GM19452 (cell line): ENCODE results near the gene PPHLN1.
"Not testable (repeated sequence)": the region's sequence is repeated elsewhere in the genome, so short reads cannot be mapped to it uniquely, and the experiment has no call there.

ENCODE experiments used
- ATAC-seq: cut with Tn5 transposase; IDR thresholded peaks from one replicate; pipeline ENCODE4 v1.9.1; 2021; ENCODE audit not compliant: unreplicated experiment

PPHLN1 gene

GRCh38 chr12:42364692-42365091, 38.7 kb downstream of the PPHLN1 start:
- ATAC-seq: no peak

DNA sequence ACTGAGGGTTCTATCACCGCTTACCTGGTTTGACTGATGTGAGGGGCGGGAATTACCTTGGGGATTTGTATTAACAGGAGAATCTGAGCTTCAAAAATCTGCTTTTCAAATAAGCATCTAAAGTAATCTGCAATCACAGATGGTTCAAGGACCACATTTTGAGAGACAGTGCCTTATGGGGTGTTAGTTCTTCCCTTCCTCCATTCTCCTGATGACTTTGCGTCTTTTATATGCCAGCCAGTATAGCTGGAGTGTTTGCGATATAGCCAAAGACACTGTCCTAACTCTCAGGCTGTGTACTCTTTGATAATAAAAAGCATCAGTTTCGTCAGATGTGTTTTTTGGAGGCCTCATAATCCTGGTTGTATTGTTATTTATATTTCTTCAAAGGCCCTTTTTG, 39.5 kb downstream of the PPHLN1 start:
- ATAC-seq: no peak

GRCh38 chr12:42370013-42370412, 44.0 kb downstream of the PPHLN1 start:
- no peak for ATAC-seq

DNA sequence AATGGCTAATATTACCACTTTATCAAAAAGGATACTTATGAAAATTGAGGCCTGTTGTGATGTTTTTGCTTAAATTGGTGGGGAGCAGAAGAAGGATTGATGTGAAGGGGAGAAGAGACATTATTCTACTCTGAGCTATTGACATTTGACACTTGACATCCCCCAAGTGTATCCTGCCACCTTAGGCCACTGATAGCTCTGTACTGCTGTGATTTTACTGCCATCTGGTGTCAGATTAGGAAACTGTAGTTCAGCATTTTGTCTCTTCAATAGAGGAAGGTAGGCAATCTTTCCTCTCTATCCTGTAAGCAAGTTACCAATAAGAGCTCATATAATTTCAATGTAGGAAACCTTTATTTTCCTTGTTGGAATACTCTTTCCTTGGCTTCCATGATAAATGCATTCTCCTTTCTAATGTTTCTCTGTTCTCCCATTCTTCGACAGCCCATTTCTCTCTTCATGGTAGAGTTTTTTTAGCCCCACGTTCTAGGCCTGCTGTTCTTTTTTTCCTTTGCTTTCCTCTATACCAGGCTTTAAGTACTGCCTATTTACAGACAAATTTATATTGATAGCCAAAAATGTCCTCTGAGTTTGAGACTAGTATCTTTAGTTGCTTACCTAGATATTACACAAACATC, 46.3 kb downstream of the PPHLN1 start:
- peak; percentile 93 for ATAC-seq

GRCh38 chr12:42373669-42374068, 47.7 kb downstream of the PPHLN1 start:
- no peak for ATAC-seq

DNA sequence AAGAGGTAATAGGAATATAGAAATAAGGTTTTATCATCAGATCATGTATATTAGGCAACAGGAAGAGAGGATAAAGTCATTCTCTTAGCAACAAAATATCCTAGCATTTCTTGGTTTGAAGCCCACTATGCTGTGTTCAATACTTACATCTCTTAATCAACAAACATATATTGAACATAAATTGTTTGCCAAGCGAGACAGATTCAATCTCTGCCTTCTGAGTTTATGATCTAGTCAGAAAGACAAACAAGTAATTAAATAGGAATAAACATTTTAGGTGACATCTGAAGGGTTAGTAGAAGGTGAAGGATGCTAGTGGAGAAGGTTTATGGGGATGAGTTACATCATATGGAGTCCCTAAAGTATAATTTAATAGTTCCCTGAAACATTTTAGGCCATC, 54.8 kb downstream of the PPHLN1 start:
- ATAC-seq: no peak

DNA sequence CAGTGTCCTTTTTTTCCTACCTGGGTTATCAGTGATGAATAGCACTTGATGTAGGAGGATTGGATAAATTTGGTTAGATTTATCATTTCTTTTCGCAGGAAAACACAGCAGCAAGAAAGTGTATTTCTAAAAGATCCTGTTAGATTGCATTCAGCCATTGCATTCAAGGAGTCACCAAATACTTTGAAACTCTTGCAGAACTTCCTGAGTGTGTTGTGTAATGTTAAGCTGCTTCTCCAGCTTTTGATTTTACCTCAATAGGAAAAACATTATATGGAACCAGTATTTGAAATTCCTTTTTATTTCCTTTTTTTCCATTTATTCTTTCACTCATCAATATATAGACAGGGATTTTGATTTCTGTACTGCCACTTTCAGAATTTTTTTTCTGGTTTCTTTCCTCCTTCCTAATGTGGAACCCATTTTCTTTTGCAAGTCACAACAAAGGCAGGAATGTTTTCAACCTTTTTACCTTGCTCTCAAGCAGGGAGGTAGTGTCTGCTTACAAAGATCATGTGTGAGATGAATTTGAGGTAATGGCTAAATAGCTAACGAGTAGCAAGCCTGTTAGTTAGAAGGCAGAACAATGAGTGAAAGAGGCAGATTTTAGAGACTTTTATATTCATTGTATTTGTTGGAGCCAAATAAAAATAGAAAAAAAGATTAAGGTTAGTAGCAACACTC, 56.2 kb downstream of the PPHLN1 start:
- no peak for ATAC-seq

GRCh38 chr12:42385326-42385841, 59.4 kb downstream of the PPHLN1 start:
- no peak for ATAC-seq

DNA sequence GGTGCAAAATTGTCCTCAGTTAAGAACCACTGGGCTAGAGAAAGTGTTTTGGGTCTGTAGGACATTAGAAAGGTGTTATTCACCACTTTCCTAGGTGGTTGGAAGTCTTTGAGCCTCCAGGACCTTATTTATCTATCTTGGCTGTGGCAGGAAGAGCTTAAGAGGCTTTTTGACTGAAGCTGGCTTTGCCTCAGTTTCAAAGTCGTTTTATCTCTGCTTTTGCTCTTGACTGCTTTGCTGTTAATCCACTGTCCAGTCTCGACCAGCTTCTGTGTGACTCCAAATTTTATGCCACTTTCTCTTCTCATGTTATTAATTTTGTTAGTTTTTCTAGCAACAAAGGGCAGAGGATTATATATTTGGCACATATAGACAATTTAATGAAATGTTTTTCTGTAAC, 60.3 kb downstream of the PPHLN1 start:
- ATAC-seq: no peak

GRCh38 chr12:42388086-42388485, 62.1 kb downstream of the PPHLN1 start:
- not testable (repeated sequence) for ATAC-seq

- no peak for ATAC-seq
These were observed 68.5 kb downstream of the PPHLN1 start for GRCh38 chr12:42394429-42394828.

DNA sequence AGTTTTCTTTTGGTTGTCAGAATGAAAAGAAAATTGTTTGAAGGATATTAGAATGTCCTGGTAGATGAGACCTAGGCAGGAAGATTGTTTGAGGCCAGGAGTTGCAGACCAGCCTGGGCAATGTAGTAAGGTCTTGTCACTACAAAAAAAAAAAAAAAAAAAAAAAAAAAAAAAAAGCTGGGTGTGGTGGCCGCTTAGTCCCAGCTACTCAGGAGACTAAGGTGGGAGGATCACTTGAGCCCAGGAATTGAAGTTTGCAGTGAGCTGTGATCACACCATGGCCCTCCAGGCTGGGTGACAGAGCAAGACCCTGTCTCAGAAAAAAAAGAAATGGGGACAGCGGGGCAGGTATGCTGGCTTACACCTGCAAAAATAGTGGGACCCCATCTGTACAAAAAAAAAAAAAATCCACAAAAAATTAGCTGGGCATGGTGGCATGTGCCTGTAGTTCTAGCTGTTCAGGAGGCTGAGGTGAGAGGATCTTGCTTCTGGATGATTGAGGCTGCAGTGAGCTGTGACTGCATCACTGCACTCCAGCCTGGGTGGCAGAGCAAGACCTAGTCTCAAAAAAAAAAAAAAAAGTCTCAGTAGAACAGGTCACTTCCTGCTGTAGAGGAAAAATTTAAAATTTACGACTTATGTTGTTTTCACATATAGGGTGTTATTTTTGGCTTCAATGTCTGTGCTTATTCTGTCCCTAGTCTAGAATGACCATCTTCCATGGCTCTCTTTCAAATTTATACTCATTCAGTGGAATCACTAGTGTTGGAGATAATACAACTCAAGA, 70.7 kb downstream of the PPHLN1 start:
- no peak for ATAC-seq

GRCh38 chr12:42402821-42403411, 76.9 kb downstream of the PPHLN1 start:
- ATAC-seq: no peak

DNA sequence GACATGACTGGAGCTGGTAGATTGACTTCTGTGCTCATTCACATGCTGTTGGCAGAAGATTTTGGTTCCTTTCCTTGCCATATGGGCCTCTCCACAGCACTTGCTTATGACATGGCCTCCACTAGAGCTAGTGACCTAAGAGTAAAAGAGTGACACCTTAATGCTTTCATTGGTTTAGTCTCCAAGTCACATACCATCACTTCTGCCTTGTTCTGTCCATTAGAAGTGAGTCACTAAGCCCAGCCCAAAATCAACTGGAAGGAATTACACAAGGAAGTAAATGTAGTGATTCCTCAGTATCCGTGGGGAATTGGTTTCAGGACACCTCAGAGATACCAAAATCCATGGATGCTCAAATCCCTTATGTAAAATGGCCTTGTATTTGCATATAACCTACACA, 81.3 kb downstream of the PPHLN1 start:
- no peak for ATAC-seq

DNA sequence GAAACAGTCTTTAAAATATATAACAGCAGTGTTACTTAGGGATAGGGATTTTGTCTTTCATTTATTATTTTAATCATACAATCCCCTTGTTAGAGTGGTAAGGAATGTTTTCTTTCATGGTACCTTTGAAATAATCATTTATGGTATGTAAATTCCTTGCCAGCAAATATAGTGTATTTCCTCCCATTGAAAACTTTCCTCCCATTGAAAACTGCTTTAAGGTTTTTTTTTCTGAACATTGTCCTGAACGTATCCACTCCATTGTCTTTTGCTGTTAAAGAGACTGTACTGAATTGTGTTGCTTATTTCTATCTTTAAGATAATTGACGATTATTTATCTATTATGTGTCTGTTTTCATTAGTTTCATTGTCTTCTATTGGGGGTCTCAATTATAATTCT, 83.5 kb downstream of the PPHLN1 start:
- no peak for ATAC-seq

GRCh38 chr12:42410340-42410739, 84.4 kb downstream of the PPHLN1 start:
- ATAC-seq: no peak

DNA sequence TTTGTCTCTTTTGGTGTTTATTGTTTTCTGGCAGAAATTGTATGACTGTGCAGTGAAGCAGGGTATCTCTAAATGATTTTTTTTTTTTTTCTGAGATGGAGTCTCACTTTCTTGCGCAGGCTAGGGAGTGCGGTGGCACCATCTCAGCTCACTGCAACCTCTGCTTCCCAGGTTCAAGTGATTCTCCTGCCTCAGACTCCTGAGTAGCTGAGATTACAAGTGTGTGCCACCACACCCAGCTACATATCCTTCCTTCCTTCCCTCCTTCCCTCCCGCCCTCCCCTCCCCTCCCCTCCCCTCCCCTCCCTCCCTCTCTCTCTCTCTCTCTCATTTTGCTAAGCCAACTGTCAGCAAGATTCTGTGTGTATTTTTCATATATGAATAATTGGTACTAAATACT, 94.4 kb downstream of the PPHLN1 start:
- no peak for ATAC-seq

DNA sequence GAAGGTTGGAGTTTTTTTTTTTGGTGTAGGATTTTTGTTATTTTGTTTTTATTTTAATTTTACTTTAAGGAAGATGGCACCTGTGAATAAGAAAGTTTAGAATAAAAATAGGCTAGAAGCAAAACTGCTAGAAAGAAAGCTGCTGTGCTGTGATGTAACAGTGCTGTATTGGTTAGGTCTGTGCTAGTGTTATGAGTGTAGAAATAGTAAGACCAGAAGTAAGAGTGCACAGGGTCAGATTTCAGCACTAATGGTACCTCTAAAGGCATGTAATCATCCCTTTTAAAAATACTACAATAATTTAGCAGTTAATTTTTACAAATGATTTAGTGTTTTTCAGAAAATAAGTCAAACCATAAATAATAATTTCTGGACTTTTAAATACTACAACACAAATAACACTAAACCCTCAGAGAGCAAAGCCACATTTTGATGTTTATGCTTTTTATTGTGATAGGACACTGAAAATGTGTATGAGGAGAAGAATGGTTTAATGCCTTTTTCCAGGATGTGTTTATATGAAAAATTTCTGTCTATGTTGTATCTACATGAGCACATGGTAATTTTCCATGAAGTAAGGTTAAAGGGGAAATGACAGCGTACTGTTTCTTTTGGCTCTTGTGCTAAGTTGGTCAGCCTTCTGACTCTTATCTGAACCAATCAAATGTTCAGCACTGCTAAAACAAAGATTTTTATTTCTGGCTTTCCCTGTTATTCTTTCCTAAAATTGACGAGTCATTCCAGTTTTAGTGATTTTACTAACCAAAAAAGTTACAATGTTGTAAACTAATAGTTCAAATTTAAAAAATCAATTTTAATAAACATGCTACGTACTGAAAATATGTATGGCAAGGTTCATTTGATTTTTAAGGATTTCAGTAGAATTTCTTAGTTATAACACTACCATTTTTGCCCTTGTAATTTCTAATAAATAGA, 96.1 kb downstream of the PPHLN1 start:
- peak; percentile 75 for ATAC-seq

DNA sequence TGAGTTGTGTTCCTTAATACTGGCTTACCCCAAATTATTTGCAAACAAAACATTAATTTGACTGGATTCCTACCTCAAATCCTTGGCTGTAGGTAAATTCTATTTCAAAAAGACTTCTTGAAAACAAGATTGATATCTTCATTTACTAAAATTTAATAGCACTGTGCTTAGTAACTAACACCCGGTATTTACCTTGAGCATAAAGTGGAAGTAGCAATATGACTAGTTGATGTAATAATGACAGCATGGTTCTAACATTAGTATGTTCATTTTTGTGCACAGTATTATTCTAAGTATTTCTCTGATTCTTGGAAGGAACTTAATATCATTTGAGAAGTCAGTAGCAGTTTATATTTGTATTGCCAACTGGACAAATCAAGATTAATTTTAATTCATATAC, 96.8 kb downstream of the PPHLN1 start:
- no peak for ATAC-seq

- no peak for ATAC-seq
These were observed 100.8 kb downstream of the PPHLN1 start for GRCh38 chr12:42426746-42427145.
